DMS153 treated with DMSO at 0.1 percent for 48 hours (cell line): ENCODE results near the gene SYT7.
A peak's percentile ranks its signal among the peaks of the same experiment; 100 is the strongest.

ENCODE experiments used
- DNase-seq: peaks from one replicate; lab custom pipeline; 2025; ENCODE audit not compliant: unreplicated experiment; lab: John Stamatoyannopoulos, UW

SYT7 gene

DNA sequence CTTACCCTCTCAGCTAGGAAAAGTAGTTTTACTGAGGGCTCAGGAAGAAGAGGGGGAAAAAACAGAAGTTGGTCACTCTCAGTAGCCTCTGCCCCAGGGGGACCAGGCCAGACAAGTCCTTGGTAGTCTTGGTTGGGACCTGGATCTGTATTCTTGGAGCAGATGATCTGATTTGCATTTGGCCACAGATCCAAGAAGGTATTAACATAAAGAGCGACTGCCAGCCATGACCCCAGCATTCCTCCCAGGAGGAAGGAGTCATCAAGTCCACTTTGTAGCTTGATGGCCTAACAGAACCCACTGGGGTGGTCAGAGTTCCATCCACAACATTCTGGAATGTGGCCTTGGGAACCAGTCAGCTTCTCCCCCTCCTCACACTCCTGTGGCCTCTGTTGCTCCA lies 78.4 kb downstream of the SYT7 start:
- no peak for DNase-seq

DNA sequence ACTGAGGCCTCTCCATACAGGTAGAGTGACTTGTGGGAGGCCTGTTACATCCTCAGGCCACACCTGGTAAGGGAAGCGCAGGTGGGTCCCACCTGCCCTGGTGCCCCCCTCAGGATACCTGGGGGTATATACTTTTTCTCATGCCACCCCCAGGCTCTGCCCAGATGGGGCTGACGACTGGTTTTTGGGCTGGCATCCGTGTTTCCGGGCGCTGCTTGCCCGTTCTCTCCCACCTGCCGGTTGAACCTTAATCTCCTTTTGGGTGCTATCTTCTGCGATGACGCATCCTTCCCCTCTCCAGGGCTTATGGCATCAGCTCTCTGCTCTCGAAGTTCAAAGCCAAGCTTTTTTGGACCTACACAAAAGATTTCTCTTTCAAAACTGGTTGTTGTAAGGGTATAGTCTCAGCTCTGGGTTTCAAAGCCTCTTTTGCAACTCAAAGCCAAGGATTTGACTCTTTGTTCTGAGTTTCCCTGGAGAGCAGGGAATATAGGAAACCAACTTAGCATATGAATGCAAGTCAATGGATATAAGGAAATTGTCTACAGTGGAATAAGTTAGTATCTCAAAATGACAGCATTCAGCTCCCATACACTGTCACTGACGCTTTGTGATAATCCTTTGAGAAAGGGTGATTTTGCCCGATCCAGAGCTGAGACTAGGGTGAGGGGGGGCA lies 80.9 kb downstream of the SYT7 start:
- no peak for DNase-seq

DNA sequence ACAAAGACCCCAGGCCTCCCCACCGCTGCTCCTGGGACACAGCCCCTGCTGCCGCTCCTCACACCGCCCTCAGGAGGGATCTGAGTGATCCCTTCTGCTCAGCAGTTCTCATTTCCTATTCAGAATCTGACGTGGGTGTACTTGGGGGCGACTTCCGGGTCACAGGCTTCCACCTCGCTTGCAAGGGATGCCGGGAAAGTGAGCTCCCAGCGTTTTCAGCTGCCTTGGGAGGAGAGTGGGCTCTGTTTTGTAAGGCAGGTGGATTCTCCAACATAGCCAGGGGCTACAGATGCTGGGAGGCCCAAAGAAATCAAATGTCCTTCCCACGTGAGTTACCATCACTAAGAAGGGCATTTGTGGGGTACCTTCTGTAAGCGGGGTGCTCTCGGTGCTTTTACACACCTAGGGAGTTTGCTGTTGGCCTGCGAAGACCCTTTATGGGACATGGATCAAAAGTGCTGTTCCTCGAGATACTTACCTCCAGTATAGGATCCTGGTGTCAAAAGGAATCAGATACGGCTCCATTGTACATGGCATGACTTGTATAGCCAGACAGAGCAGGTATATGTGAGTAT lies 82.0 kb downstream of the SYT7 start:
- DNase-seq = no peak

DNA sequence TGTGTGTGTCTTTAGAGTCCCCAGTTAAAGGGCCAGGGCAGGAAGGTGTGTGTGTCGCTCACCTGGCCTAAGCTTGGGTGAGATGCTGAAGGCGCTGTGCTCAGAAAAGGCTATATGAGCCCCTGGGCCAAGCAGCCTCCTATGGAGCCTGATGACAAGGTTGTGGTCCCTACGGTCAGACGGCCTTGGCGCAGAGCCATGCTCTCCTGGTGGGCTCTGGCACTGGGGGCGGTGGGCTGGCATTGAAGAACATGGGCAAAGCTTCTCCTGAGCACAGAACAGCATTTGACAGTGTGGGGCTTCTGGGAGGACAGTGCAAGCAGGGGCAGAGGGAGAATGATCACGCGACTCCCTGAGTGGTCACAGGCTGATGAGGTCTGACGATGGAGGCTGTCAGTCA lies 83.0 kb downstream of the SYT7 start:
- DNase-seq = no peak

DNA sequence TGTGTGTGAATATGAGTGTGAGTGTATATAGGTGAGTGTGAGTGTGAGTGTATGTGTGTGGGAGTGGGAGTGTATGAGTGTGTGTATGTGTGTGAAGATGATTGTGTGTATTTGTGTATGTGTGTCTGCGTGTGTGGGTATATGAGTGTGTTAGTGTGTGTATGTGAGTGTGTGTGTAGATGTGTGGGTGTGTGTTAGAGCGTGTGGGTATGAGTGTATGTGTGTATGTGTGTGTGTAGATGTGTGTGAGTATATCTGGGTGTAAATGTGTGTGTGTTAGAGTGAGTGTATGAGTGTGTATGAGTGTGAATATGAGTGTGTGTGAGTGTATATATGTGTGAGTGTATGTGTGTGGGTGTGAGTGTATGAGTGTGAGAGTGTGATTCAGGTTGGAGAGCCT lies 83.4 kb downstream of the SYT7 start:
- DNase-seq = no peak

DNA sequence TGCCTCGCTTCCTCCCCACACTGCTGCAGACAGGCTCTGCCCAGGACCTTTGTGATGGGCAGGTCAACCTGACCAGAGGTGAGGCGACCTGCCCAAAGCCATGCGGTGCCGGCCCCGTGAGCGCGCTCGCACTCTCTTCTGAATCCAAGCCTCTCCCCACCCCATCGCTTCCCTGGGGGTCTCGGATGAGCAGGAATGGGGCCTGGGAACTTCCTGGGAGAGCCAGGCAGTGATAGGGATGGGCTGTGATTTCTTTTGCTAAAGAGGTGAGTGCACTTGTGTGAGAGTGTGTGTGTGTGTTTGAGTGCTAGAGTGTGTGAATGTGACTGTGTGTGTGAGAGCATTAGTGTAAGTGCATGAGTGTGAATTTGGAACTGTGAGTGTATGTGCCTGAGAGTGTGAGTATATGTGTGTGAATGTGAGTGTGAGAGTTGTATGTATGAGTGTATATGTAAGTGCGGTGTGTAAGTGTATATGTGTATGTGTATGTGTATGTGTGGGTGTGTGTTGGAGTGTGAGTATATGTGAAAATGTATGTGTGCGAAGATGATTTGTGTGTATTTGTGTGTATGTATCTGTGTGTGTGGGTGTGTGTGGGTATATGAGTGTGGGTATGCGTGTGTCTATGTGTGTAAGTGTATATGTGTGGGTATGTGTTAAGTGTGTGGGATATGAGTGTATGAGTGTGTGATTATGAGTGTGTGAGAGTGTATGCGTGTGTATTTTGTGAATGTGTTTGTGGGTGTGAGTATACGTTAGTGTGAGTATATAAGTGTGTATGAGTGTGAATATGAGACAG lies 84.1 kb downstream of the SYT7 start:
- DNase-seq = no peak

DNA sequence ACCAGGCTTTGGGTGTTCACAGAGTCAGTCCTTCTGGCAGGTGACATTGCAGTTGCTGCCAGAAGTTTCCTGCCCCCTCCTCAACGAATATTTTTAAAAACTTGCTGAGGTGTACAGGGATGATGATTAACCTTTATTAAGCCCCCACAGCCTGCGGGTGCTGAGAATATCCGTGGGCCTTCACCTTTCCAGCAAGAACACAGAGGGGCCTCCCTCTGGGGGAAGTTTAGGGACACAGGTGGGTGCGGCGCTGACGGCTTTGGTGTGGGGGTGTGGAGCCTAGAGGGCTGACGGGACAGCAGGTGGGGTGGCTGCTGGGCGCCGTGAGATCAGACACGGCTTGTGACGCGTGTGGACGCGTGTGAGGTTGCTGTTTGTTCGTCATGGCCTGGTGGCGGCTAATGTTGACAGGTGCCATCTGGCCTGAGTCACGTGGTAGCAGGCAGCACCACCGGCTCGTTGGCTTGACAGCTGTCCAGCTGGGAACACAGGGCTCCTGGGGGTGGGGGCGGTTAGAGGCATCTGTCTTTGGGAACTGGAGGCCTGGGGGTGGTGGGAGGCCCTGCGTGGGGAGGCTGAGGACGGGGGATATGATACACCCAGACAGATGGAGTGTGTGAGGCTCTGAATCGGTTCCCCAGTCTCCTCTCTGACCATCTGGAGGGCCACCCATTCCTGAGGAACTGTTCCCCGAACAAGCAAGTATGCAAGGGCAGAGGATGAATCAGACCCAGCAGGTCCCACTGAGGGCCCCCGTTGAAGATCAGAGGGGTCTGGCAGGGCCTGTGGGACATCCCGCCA lies 84.9 kb downstream of the SYT7 start:
- DNase-seq = no peak

DNA sequence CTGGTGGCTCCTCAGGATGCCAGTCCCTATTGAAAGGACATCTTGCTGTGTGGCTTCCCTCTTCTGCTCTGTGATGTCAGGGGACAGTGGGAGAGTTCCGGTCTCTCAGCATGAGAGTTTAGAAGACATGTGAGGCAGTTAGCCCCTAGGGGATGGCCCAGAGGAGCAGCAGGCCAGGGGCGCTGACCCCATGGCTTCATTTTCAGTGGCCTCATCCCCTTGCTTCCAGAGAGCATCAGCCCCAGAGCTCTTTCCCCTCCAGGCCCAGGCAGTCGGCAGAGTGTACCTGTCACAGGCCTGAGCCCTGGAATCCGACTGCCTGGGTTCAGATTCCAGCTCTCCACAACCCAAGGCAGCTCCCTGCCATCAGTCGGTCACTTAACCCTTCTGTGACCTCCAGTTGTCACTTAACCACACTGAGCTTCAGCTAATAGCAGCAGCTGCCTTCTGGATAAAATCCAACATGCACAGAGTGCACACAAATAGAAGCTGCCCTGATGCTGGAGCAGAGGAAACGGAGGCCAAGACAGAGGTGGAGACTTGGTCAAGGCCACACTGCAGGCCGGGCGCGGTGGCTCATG lies 86.4 kb downstream of the SYT7 start:
- DNase-seq = no peak

DNA sequence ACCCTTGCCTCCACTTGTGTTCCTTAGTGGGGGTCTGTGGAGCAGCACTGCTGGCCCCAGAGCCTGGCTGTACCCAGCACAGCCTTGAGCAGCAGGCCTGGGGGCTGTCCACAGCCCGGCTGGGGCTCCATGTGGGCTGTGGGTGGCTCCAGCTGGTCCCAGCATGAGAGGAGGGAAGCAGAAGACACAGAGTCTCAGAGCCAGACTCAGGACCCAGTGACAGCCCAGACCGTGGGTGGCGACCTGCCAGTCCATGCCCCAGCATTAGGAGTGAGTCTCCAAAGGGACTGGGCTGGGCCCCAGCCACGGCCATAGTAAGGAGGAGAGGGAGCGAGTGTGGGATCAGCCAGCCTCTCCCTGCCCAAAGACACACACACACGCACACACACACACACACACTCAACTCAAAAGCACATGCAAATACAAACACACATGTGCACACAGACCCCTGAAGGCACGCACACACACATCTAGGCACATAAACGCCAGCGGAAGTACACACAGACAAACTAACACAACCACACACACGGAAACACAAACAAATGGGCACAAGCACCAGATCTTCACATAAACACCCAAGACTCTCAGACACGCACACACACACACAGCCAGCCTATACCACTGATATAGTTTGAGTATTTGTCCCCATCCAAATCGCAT lies 89.0 kb downstream of the SYT7 start:
- DNase-seq = no peak

DNA sequence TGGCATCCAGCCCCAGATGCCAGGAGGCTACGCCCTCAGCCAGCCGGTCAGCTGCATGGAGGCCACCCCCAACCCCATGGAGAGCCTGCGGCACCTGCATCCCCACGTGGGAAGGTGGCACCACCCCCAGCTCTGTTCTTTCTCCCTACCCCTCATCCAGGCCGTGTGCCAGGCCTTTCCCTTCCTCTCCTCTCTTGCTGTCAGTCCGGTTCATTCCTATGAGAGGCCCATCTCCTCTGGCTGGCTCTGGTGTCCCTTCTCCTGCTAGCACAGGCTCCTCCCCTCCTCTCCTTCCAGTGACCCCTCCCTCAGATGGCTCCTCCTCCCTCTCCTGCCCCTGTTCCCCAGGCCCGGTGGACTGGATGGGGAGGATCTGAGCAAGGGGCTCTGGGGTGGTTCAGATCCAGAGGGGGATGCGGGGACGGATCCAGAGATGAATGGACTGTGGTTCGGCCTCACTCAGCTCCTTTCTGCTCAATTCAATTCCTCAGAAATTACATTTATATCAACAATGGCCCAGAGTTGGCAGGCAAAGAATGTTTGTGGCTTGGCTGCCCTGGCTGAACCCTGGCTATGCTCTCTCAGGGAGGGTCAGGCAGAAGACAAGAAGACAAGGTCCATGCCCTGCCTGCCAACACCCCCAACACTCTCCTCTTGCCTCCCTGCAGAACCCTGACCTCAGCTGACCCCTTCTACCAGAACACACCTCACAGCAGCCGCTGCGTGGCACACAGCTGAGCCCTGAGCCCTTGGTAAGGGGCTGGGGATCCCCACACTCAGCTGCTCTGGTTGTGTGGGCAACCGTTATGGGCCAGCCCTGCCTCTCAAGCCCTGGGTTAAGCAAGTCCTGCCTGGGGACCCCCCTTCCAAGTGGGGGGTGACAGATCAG lies 90.8 kb downstream of the SYT7 start:
- DNase-seq = no peak

DNA sequence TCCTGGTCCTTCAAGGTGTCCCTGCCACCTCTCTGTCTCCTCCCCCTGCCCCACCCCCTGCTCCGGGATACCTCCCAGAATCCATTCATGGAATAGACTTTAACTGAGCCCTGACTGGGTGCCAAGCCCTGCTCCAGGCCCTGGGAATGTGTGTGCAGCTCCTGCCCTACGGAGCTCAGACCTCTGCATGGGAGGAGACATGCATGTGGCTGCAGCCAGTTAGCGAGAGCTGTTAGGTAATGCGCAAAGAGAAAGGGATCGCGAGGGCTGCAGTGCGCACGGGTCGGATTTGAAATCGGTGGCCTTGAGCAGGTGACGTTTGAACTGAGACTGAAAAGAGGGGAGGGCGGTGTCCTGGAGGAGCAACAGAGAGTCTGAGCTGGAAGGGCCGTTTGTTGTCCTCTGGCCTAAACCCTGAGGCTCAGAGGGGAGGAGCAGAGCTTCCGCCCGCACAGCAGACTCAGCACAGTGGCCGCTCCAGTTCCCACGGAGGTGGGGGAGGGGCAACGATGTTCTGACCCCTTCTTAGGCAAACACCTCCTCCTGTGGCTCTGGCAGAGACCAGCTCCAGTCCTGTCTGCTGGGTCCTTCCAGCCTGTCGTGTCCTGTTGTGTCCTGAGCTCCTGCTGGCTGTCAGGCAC lies 92.1 kb downstream of the SYT7 start:
- DNase-seq = peak; percentile 72

DNA sequence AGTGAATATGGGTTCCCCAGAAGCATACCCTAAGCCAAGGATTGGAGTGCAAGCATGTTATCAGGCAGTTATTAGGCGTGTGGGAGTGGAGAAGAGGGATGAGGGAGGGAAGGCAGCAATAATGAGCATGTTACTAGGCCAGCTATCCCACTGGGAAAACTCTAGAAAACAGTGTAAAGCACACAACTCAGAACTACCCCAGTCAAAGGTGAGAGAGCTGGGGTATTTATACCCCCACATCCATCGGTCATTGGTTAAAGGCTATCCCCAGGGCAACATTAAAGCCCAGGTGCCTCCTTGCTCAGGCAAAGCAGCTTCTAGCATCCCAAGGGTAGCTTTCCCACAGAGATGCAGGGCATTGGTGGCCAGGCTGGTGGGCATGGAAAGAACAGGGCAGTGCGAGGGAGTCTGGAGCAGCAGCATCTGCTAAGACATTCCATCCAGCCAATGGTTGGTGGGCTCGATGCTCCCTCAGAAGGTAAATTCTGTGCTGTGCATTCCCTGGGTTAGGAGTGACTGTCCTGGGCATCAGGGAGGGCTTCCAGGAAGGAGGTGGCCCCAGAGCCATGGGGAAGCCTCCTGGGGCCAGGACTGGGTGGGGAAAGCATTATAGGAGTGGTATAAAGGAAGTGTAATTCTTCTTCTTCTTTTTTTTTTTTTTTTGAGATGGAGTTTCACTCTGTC lies 93.4 kb downstream of the SYT7 start:
- DNase-seq = no peak

DNA sequence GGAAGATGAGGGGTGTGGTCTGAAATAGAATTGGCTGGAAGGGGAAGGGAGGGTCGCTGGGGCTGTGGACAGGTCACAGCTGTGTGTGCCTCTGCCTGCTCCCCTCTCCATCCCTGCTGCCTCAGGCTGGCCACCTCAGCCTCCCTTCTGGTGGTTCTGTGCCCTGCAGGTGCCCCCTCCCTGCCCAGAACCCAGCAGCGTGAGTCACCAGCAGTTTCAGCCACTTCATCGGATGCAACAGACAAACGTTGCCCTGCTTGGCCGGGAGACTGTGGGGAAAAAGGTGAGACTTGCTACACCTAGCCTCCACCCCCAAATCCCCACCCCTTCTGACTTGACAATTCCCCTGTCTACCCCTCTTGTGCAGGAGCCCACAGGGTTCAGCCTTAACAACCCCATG lies 94.1 kb downstream of the SYT7 start:
- no peak for DNase-seq

DNA sequence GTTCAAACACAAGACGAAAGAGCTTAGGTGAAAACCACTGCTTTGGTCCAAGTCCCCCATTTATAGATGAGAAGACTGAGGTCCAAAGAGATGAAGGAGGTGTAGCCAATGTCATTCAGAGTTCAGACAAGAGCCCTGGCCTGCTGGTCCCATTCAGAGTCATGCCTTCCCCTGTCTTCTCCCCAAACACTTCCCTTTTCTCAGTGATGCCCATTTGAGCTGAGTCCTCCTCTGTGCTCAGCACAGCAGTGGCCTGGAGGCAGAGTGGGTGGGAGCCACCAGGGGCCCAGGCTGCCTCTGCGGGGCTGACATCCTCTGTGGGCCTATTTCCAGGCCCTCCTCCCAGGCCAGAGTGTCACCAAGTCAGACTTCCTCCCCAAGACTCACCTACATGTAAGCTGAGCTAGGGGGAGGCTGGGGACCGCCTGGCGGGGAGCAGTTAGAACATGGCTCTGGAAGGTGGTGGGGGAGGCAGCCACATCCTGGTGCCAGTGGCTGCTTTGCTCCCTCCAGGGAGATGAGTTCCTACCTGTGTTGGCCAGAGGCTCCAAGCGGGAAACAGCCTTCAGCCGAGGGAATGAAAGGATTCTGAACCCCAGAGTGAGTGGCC lies 94.8 kb downstream of the SYT7 start:
- no peak for DNase-seq

DNA sequence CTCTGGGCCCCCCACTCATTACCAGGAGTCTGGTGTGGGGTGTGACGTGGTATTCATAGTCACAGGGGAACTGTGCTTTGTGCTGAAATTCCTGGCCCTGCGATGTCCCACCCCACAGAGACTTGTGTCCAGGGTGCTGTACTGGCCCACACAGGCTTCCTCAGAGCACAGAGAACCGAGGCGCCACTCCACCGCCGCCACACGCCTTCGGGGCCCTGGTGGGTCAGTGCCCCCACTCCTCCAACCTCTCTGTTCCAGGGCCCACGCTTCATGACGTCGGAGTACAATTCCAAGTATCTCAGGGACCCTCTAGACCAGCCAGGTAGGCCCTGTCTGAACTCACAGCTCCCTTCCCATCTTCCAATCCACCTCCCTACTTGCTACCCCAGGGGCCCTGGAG lies 95.8 kb downstream of the SYT7 start:
- no peak for DNase-seq

DNA sequence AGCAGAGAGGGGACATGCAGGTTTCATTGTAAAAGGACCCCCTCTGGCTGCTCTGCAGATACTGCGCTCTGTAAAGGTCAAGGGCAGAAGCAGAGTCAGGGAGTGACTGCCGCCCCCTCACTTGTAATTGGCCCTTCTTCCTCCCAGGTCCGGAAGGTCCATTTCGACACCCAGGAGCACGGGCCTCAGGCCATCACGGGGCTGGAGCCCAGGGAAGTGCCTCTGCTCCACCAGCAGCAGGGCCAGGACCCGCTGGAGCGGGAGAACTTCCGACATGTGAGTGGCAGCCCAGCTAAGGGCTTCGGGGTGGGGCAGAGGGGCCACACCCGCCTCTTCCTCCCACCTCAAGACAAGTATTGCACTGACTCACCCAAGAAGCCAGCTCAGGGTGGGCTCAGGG lies 96.3 kb downstream of the SYT7 start:
- no peak for DNase-seq

DNA sequence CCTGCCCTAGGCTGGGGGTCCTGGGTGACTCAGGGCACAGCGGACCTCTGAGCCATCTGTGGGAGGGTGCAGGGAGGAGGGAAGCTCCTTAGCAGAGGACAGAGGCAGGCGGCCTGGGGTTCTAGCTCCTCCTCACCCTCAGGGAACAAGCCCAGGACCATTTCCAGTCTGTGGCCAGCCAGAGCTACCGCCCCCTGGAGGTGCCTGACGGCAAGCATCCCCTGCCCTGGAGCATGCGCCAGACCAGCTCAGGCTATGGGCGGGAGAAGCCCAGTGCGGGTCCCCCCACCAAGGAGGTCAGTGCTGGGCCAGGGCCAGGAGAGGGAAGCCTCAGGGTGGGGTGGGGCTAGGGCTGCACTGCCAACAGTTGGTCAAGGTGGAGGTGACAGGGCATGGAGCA lies 98.4 kb downstream of the SYT7 start:
- DNase-seq = no peak

DNA sequence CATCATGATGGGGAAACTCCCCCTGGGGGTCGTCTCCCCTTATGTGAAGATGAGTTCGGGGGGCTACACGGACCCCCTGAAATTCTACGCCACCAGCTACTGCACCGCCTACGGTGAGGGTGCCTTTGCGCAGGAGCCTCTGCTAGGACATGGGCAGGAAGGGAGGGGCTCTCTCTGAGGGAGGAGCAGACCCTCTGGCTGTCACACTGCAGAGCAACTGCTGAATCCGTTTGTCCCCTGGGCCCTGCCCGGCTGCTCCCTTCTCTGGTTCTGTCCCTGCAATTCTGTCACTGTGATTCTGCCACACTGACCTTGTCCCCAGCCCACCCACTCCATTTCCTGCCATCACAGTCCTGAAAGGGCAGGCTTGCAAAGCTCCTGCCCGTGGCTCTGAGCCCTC lies 99.1 kb downstream of the SYT7 start:
- no peak for DNase-seq
